ENCODE measurements around the gene B9D1. TPM values are rescaled to one million over a fixed set of nuclear protein-coding genes. Genes with fewer than 3 reads are reported as not detected.

B9D1 gene
- total and polyA plus RNA-seq, 12 donors = 5.3 to 18.8 (median 10.4) TPM

GRCh38 chr17:19363460-19364035 lies 1.0 kb upstream of the B9D1 start:
- intact Hi-C loops (cut with DNase I) = loop anchor here (1.0 to 10.0 kb wide), 10 partner anchors 41 to 404 kb away; no protein-coding TSS in a partner anchor
- WGBS, 2 donors = 56 to 62% methylated on average over 6 of the region's 6 CpGs
- no peaks in the 10 kb centered on the region for H3K36me3 ChIP-seq
- DNase-seq = no peak
- no peaks in the 10 kb centered on the region for H3K9me3 ChIP-seq
- no peak overlapping the region for H3K27ac ChIP-seq
- peaks cover 0 to 25% (median 10%) of the 10 kb centered on the region in 9 donors for H3K4me1 ChIP-seq
- ATAC-seq = no peak
- TF ChIP-seq, protein P1, sequence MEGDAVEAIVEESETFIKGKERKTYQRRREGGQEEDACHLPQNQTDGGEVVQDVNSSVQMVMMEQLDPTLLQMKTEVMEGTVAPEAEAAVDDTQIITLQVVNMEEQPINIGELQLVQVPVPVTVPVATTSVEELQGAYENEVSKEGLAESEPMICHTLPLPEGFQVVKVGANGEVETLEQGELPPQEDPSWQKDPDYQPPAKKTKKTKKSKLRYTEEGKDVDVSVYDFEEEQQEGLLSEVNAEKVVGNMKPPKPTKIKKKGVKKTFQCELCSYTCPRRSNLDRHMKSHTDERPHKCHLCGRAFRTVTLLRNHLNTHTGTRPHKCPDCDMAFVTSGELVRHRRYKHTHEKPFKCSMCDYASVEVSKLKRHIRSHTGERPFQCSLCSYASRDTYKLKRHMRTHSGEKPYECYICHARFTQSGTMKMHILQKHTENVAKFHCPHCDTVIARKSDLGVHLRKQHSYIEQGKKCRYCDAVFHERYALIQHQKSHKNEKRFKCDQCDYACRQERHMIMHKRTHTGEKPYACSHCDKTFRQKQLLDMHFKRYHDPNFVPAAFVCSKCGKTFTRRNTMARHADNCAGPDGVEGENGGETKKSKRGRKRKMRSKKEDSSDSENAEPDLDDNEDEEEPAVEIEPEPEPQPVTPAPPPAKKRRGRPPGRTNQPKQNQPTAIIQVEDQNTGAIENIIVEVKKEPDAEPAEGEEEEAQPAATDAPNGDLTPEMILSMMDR (IDR thresholded peaks at IDR 0.05) = no peak
- no peak overlapping the region for H3K4me3 ChIP-seq
- H3K27me3 ChIP-seq = no peaks in the 10 kb centered on the region

- peak overlapping the region in 9 of 10 donors; percentile 48 to 89 (median 73) for H3K4me3 ChIP-seq
- H3K27ac ChIP-seq = peak overlapping the region in 8 of 10 donors; percentile 67 to 82 (median 72)
- intact Hi-C loops (cut with DNase I) = loop anchor here (1.0 to 10.0 kb wide), 10 partner anchors 41 to 404 kb away; no protein-coding TSS in a partner anchor
- WGBS, 2 donors = 27 to 28% methylated on average over 14 of the region's 14 CpGs
- ATAC-seq (no peak), DNase-seq (no peak)
- H3K9me3 ChIP-seq = no peaks in the 10 kb centered on the region
- no peaks in the 10 kb centered on the region for H3K36me3 ChIP-seq
- H3K4me1 ChIP-seq = peaks cover 0 to 21% (median 10%) of the 10 kb centered on the region in 9 donors
- TF ChIP-seq, protein P1 (IDR thresholded peaks at IDR 0.05) = peak in 3 of 9 donors; percentile 6 to 44 (median 44)
- H3K27me3 ChIP-seq = no peaks in the 10 kb centered on the region
Observed at GRCh38 chr17:19363114-19363438, 553 bp upstream of the B9D1 start.

GRCh38 chr17:19361944-19362276 lies 613 bp downstream of the B9D1 start:
- WGBS, 2 donors = 17 to 19% methylated on average over 16 of the region's 16 CpGs
- Histone ChIP-seq H3K9me3 (no peaks in the 10 kb centered on the region), H3K4me3 (peak overlapping the region; percentile 48 to 90 (median 76)), H3K27ac (peak overlapping the region in 9 of 10 donors; percentile 67 to 82 (median 72)), H3K4me1 (peaks cover 0 to 16% (median 10%) of the 10 kb centered on the region in 9 donors), H3K27me3 (no peaks in the 10 kb centered on the region), H3K36me3 (peaks cover 0 to 6% (median 0%) of the 10 kb centered on the region in 9 donors)
- DNase-seq = no peak
- intact Hi-C loops (cut with DNase I) = loop anchor here (1.0 to 10.0 kb wide), 10 partner anchors 40 to 405 kb away; no protein-coding TSS in a partner anchor
- TF ChIP-seq, protein P1 (IDR thresholded peaks at IDR 0.05) = no peak
- no peak for ATAC-seq

DNA sequence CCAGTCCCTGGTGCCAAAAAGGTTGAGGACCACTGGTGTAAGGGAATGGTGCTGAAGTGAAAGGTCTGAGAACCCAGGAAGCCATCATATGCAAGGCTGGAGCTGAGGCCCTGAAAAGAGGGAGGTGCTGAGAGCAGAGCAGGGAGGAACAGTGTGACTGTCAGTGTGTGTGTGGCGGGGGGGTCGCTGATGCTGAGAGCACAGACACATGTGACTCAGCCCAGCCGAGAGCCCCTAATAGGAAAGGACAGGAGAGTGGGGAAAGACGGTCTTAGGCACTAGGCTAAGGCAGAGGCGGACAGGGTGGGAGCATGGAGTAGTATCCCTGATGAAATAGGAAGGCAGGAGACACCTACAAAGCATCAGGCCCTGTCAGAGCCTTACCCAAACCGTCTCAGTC lies 1.2 kb downstream of the B9D1 start:
- DNase-seq = no peak
- Histone ChIP-seq H3K27me3 (no peaks in the 10 kb centered on the region), H3K27ac (no peak overlapping the region), H3K36me3 (peaks cover 0 to 9% (median 0%) of the 10 kb centered on the region in 9 donors), H3K4me3 (no peak overlapping the region), H3K4me1 (peaks cover 0 to 16% (median 10%) of the 10 kb centered on the region in 9 donors), H3K9me3 (no peaks in the 10 kb centered on the region)
- intact Hi-C loops (cut with DNase I) = loop anchor here in 8 of 10 donors (5.0 to 10.0 kb wide), 6 partner anchors 39 to 406 kb away; no protein-coding TSS in a partner anchor
- TF ChIP-seq, protein P1 (IDR thresholded peaks at IDR 0.05) = no peak
- no peak for ATAC-seq
- 67 to 74% methylated on average over 6 of the region's 6 CpGs for WGBS, 2 donors
